ENCODE data around the gene IFT122.

Gene IFT122

DNA sequence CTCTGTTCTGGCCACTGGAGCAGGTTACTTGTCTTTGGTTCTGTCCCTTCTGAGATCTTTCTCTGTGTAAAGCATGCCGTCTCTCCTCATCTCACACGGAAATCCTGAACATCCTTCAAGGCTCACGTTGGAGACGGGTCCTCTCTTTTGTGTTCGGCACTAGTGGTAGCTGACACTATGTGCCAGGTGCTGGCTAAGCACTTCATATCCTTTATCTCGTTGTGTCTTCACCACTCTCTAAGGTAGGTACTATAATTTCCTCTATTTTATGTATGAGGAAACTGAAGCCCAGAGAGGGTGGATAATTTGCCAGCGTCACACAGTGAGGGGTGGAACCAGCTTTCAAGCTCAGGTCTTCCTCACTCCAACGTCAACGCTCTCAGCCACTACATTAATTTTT is 1.2 kb downstream of the IFT122 start:
- no peak for DNase-seq (ENCODE audit: low spot score)

DNA sequence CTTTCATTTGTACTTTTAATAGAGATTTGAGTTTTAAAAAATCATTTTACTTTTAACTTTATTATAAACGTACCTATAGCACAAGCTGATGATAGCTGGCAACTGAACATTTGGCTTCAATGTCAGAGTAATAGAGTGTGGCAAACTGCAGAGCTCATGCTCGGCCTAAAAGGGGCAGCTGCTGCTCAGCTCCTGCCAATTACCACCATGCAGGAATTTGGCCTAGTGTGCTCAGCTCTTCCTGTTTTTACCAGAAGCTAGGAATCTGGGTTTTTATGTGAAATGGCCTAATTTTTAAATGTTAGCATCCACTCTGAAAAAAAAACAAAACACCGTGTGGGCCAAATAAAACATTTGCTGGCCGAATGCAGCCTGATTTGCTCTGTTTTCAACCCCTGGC is 1.8 kb downstream of the IFT122 start:
- DNase-seq (ENCODE audit: low spot score) = no peak

DNA sequence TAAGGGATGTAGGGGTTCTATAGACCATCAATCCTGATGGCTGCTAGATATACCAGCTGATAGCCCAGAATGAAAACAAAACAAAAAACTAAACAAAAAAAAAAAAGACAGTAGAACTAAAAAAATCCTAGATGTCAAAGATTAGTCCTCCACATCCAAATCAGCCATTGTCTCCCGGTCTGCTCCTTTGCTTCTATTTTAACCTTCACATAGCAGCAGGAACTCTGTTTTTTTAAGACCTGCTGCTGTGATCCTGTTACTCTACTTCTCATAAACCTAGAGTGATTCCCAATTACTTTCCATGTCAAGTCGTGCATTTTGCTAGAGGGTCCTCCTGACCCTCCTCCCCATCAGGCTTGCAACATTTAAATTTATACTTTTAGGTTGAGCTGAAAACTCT is 2.5 kb downstream of the IFT122 start:
- DNase-seq (ENCODE audit: low spot score) = no peak

GRCh38 chr3:129442947-129443346 is 2.9 kb downstream of the IFT122 start:
- DNase-seq (ENCODE audit: low spot score) = no peak

GRCh38 chr3:129445471-129445870 is 5.4 kb downstream of the IFT122 start:
- DNase-seq (ENCODE audit: low spot score) = no peak

GRCh38 chr3:129446926-129447325 is 6.9 kb downstream of the IFT122 start:
- DNase-seq (ENCODE audit: low spot score) = no peak

DNA sequence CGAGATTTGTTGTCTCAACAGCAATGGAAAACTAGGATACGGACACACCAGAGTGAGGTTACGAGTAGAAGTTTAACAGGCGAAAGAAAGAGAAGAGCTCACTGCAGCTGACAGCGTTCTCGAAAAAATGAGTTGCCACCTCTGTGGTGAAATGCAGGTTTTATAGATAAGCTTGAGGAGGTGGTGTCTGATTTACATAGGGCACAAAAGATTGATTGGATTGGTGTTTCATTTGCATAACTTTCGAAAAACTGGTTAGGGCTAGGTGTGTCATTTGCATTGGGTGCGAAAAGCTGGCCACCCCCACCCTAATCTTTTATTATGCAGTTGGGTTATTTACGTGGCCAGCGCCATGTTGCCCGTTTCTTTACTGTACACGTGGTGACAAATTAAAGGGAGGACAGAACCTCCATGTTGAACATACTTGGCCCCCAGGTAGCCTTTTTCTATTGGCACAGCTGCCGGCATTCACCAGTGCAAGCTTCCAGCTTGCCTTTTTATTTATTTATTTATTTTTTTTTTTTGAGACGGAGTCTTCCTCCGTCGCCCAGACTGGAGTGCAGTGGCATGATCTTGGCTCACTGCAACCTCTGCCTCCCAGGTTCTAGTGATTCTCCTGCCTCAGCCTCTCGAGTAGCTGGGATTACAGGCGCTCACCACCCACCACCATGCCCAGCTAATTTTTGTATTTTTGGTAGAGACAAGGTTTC is 8.3 kb downstream of the IFT122 start:
- DNase-seq (ENCODE audit: low spot score) = no peak

DNA sequence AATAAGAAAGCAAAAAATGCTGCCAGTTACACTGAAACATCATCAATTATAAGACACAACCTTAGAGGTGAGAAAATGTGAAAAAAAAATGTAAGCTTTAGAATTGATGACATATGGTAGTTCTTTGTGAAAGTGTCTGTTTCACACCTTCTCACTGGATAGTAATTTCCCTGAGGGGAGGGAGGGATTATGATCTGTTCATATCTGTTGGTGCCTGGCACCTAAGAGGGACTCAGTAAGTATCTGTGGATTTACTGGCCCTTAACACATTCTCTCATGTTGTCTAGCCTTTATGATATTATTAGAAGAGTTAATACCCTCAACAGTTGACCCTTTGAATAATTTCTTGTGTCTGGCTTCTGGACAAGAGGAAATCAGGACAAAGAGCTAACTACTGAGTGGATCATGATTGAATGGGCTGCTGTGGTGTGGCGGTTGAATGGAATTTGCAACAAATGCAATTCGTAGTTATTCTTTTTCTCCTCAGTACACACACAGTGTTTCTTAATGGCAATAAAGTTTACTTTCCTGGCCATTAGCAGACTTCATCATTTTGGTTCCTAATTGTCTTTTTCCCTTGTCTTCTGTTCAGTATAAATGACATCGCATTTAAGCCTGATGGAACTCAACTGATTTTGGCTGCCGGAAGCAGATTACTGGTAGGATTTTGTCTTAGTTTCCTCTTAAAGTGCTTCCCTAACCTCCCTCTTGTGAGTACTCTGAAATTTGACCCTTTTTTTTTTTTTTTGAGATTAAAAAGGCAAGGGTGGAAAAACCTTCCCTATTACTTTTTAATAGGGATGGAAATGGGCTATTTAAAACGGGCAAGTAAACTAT is 9.5 kb downstream of the IFT122 start:
- no peak for DNase-seq (ENCODE audit: low spot score)

GRCh38 chr3:129453732-129454131 is 13.7 kb downstream of the IFT122 start:
- no peak for DNase-seq (ENCODE audit: low spot score)

GRCh38 chr3:129460155-129460554 is 20.1 kb downstream of the IFT122 start:
- DNase-seq (ENCODE audit: low spot score) = no peak

DNA sequence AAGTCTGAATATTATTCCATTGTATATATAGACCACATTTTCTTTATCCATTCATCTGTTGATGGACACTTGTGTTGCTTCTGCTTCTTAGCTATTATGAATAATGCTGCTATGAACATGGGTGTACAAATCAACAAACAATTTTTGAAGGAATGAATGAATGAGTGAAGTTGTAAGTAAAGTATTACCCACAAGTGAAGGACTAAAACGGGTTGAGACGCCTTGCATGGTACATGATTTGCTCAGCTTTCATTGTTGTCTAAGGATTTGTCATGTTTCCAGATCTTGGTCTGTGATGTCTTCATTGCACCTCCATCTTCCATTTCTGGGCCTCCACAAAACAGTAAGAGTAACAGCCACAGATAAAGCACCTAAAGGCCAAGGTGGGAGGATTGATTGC is 20.5 kb downstream of the IFT122 start:
- DNase-seq (ENCODE audit: low spot score) = no peak

DNA sequence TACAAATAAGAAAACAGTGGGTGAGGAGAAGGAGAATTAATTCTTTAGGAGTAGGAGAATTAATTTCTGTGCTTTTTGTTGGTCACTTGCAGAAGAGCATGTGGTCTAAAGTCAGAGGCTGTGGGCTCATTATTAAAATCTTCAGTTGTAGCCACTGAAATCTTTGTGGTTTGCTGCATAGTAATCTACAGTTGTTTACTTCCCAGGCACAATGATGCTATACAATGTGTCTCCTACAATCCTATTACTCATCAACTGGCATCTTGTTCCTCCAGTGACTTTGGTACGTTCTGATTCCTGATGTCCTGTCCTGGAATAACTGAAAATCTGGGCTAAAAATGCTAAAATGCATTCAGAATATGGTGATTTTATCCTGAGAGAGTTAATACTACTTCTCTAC is 21.0 kb downstream of the IFT122 start:
- DNase-seq (ENCODE audit: low spot score) = no peak

- DNase-seq (ENCODE audit: low spot score) = no peak
These were observed 21.6 kb downstream of the IFT122 start for GRCh38 chr3:129461461-129462146.

DNA sequence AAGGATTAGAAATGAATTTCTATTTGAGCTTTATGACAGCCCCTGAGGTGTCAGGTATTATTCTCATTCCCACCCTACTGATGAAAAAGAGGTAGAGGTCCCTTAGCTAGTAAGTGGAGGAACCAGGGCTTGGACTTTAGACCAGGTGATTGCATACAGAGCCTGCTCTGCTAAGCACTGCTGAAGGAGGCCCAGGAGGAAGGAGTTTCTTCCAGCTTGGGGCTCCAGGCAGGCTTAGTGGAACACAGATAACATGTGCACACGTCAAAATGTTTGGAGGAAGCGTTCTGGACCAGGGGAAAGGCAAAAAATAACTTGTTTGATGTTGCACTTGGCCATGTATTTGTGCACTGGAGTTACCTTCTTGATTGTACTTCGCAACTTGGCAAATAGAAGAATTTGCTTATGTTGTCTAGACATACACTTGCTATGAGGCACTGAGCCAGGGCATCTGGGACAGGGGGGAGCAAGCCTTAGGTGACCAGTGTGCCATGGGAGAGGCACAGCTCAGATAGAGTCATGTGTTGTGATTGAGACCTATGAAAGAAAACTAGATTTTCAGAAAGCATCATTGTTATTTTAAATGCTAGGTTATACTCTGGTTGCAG is 22.4 kb downstream of the IFT122 start:
- no peak for DNase-seq (ENCODE audit: low spot score)

DNA sequence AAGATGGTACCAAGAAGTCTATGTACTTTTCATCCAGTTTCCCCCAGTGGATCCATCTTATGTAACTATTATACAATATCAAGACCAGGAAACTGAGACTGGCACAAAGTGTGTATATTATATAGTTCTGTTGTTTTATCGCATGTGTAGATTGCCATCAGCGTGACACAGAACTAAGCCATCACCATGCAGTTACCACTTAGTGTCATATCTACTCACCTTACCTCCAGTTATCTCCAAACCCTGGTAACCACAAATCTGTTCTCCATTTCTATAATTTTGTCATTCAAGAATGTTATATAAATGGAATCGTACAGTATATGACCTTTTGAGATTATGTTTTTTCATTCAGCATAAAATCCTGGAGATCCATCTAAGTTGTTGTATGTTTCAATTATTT is 23.1 kb downstream of the IFT122 start:
- no peak for DNase-seq (ENCODE audit: low spot score)

DNA sequence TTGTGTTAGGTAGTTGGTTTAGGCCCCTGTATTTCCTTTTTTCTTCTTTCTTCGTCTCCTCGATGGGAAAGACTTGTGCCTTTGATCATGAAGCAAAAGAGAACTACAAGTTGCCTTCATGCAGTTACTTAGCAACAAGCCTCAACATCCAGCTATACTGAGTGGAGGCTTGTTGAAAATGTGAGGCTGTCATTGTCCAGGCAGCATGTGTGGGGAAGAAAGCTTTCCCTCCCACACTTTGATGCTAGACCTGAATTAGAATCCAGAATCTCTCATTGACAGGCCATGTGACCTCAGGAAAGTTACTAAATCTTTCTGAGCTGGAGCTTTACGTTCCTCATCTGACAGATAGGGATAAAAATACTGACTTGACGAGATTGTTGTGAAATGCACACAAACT is 23.7 kb downstream of the IFT122 start:
- DNase-seq (ENCODE audit: low spot score) = no peak

- no peak for DNase-seq (ENCODE audit: low spot score)
These were observed 27.9 kb downstream of the IFT122 start for GRCh38 chr3:129467932-129468331.

DNA sequence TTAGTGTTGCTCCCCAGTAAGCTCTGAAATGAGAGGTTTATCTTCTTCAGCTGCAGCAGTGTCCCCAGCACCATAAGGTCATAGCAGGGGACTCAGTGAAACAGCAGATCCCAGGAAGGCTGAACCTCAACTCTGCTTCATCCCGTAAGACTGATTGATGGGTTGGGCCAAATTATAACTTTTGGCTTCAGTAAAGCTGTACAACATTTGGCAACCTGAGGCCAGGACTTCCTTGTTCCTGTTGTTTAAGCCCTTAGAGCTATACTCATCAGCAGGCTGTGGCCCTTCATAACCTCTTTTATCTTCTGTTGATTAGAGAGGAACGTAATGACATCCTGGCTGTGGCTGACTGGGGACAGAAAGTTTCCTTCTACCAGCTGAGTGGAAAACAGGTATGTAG is 29.0 kb downstream of the IFT122 start:
- DNase-seq (ENCODE audit: low spot score) = no peak

DNA sequence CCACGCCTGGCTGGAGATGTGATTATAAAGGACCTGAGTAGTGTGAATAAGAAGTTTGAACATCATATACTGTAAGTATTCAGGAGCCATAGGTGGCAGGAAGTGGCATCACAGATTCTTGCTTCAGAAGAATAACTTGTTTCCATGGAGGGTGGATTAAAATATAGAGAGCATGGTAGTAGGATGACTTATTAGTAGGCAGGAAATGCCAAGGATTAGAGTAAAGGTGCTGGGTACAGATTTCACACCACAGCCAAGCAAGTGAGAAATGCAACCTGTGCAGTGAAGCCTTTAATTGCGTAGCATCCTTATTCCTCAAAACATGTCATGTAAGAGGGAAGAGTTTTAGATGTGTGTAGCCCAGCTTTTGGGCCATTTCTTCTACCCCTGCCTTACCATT is 30.8 kb downstream of the IFT122 start:
- no peak for DNase-seq (ENCODE audit: low spot score)

GRCh38 chr3:129473067-129473768 is 33.2 kb downstream of the IFT122 start:
- no peak for DNase-seq (ENCODE audit: low spot score)

- DNase-seq (ENCODE audit: low spot score) = no peak
These were observed 33.7 kb downstream of the IFT122 start for GRCh38 chr3:129473769-129474152.
